Embryonic facial prominence (tissue), 1 donor: ENCODE results near the gene ADAMTS2.
"Not testable (repeated sequence)": the region's sequence is repeated elsewhere in the genome, so short reads cannot be mapped to it uniquely, and the experiment has no call there.

ENCODE experiments used
- DNase-seq: peaks from one replicate; pipeline ENCODE4 v3.0.0-alpha.2; 2016; ENCODE audit errors: extremely low spot score

ADAMTS2 gene

GRCh38 chr5:179111267-179112207 lies 233.7 kb downstream of the ADAMTS2 start:
- no peak for DNase-seq

GRCh38 chr5:179110528-179110927 lies 234.7 kb downstream of the ADAMTS2 start:
- no peak for DNase-seq

- not testable (repeated sequence) for DNase-seq
Measured at GRCh38 chr5:179101282-179101681, 244.0 kb downstream of the ADAMTS2 start.

- no peak for DNase-seq
Measured at GRCh38 chr5:179089502-179089901, 255.8 kb downstream of the ADAMTS2 start.

GRCh38 chr5:179080724-179081123 lies 264.5 kb downstream of the ADAMTS2 start:
- no peak for DNase-seq

- no peak for DNase-seq
Measured at GRCh38 chr5:179079165-179079987, 265.9 kb downstream of the ADAMTS2 start.

- DNase-seq = no peak
Measured at GRCh38 chr5:179065703-179066102, 279.6 kb downstream of the ADAMTS2 start.

- DNase-seq = no peak
Measured at GRCh38 chr5:179061025-179061424, 284.2 kb downstream of the ADAMTS2 start.
